Stimulated activated naive CD4-positive, alpha-beta T cell (primary cell): ENCODE results near the gene IKZF5.

Experiments
- DNase-seq, 6 experiments: peaks; one replicate each; lab custom pipeline; 2025; lab: John Stamatoyannopoulos, UW

The IKZF5 gene

GRCh38 chr10:122981066-122981464 is 27.5 kb downstream of the IKZF5 start:
- peak in 1 of 6 experiments; percentile 40 for DNase-seq

GRCh38 chr10:122980209-122981065 is 28.2 kb downstream of the IKZF5 start, which contains the start of gene PSTK:
PSTK (plus strand) TSS chr10:122980401; CDS start chr10:122980480, 79 bp downstream.
- peak; percentile 81 to 97 (median 84) for DNase-seq

GRCh38 chr10:122974543-122975064 is 34.0 kb downstream of the IKZF5 start:
- no peak for DNase-seq

GRCh38 chr10:122974023-122974422 is 34.6 kb downstream of the IKZF5 start:
- DNase-seq = no peak

- DNase-seq = no peak
Measured at GRCh38 chr10:122968698-122969097, 39.9 kb downstream of the IKZF5 start.

GRCh38 chr10:122966879-122967278 is 41.7 kb downstream of the IKZF5 start:
- DNase-seq = no peak

- no peak for DNase-seq
Measured at GRCh38 chr10:122962405-122962804, 46.2 kb downstream of the IKZF5 start.

- no peak for DNase-seq
Measured at GRCh38 chr10:122957474-122957873, 51.1 kb downstream of the IKZF5 start.

- DNase-seq = no peak
Measured at GRCh38 chr10:122955892-122956291, 52.7 kb downstream of the IKZF5 start.

GRCh38 chr10:122954731-122955050 is 53.9 kb downstream of the IKZF5 start:
- no peak for DNase-seq

GRCh38 chr10:122953902-122954730 is 54.5 kb downstream of the IKZF5 start, which contains the start of gene C10orf88:
C10orf88 (minus strand) TSS chr10:122954227; CDS start chr10:122954178, 49 bp downstream.
- peak; percentile 85 to 98 (median 96) for DNase-seq

- DNase-seq = no peak
Measured at GRCh38 chr10:122949296-122949695, 59.3 kb downstream of the IKZF5 start.
